HG02588 (cell line): ENCODE data around the gene TPGS1.

Experiments used
- ATAC-seq: cut with Tn5 transposase; IDR thresholded peaks from one replicate; pipeline ENCODE4 v1.9.1; 2021; ENCODE audit warnings: mild to moderate bottlenecking, moderate library complexity; ENCODE audit not compliant: unreplicated experiment

TPGS1 gene

GRCh38 chr19:507286-508203 is at the start of gene TPGS1:
TPGS1 (plus strand) TSS chr19:507497; CDS start chr19:507507, 10 bp downstream.
- peak; percentile 47 for ATAC-seq

GRCh38 chr19:457636-458035 is 49.7 kb upstream of the TPGS1 start:
- no peak for ATAC-seq

- ATAC-seq: no peak
These were observed 48.9 kb upstream of the TPGS1 start for GRCh38 chr19:458091-459042.

GRCh38 chr19:459724-460511 is 47.4 kb upstream of the TPGS1 start:
- ATAC-seq: no peak

GRCh38 chr19:460877-461720 is 46.2 kb upstream of the TPGS1 start, which contains the start of gene SHC2:
SHC2 (minus strand) TSS chr19:461033; CDS start chr19:460996, 37 bp downstream.
- no peak for ATAC-seq

GRCh38 chr19:461721-462551 is 45.4 kb upstream of the TPGS1 start:
- no peak for ATAC-seq

GRCh38 chr19:463483-464207 is 43.7 kb upstream of the TPGS1 start:
- ATAC-seq: no peak

GRCh38 chr19:464208-464545 is 43.1 kb upstream of the TPGS1 start:
- ATAC-seq: no peak

- no peak for ATAC-seq
These were observed 42.1 kb upstream of the TPGS1 start for GRCh38 chr19:465056-465816.

GRCh38 chr19:467554-467953 is 39.7 kb upstream of the TPGS1 start:
- no peak for ATAC-seq

GRCh38 chr19:468587-469256 is 38.6 kb upstream of the TPGS1 start:
- ATAC-seq: no peak

- no peak for ATAC-seq
These were observed 37.5 kb upstream of the TPGS1 start for GRCh38 chr19:469833-470232.

GRCh38 chr19:470701-471100 is 36.6 kb upstream of the TPGS1 start:
- no peak for ATAC-seq

- no peak for ATAC-seq
These were observed 35.1 kb upstream of the TPGS1 start for GRCh38 chr19:472005-472858.

GRCh38 chr19:474126-475078 is 32.9 kb upstream of the TPGS1 start:
- no peak for ATAC-seq
